T-helper 1 cell treated with Interleukin-12 subunit alpha and Interleukin-12 subunit beta and Interleukin-4 antibody, amounts not matched to agents 30 μg/mL and 1 μg/mL, for 36 hours (primary cell): ENCODE data around the gene ANKFN1.

Experiments used
- H3K27ac Mint-ChIP-seq: one replicate; pipeline ENCODE4 v1.8.0; 2021; ENCODE audit warnings: mild to moderate bottlenecking, mixed read lengths
- H3K27me3 Mint-ChIP-seq: one replicate; pipeline ENCODE4 v1.8.0; 2021; ENCODE audit warnings: low read depth, mixed read lengths
- H3K36me3 Mint-ChIP-seq: one replicate; pipeline ENCODE4 v1.8.0; 2021; ENCODE audit warnings: low read depth, mixed read lengths
- H3K4me1 Mint-ChIP-seq: one replicate; pipeline ENCODE4 v1.8.0; 2021; ENCODE audit warnings: low read depth, mixed read lengths
- H3K4me3 Mint-ChIP-seq: one replicate; pipeline ENCODE4 v1.8.0; 2021; ENCODE audit warnings: mild to moderate bottlenecking, moderate library complexity, mixed read lengths
- H3K9me3 Mint-ChIP-seq: one replicate; pipeline ENCODE4 v1.8.0; 2021; ENCODE audit warnings: mixed read lengths

The ANKFN1 gene

GRCh38 chr17:56158915-56159825 is 5.9 kb downstream of the ANKFN1 start:
- Mint-ChIP-seq H3K27ac (no peak overlapping the region), H3K4me3 (no peak overlapping the region), H3K4me1 (no peaks in the 10 kb centered on the region), H3K9me3 (no peaks in the 10 kb centered on the region), H3K36me3 (no peaks in the 10 kb centered on the region), H3K27me3 (peaks cover 18% of the 10 kb centered on the region)

- peaks cover 18% of the 10 kb centered on the region for H3K27me3 Mint-ChIP-seq
- H3K36me3 Mint-ChIP-seq = no peaks in the 10 kb centered on the region
- H3K27ac Mint-ChIP-seq = no peak overlapping the region
- no peaks in the 10 kb centered on the region for H3K9me3 Mint-ChIP-seq
- no peaks in the 10 kb centered on the region for H3K4me1 Mint-ChIP-seq
- no peak overlapping the region for H3K4me3 Mint-ChIP-seq
Observed at GRCh38 chr17:56159826-56160380, 6.6 kb downstream of the ANKFN1 start.

GRCh38 chr17:56160422-56160821 is 7.1 kb downstream of the ANKFN1 start:
- H3K9me3 Mint-ChIP-seq = no peaks in the 10 kb centered on the region
- H3K27me3 Mint-ChIP-seq = peaks cover 18% of the 10 kb centered on the region
- H3K36me3 Mint-ChIP-seq = no peaks in the 10 kb centered on the region
- no peak overlapping the region for H3K4me3 Mint-ChIP-seq
- no peak overlapping the region for H3K27ac Mint-ChIP-seq
- no peaks in the 10 kb centered on the region for H3K4me1 Mint-ChIP-seq

GRCh38 chr17:56165072-56165641 is 11.9 kb downstream of the ANKFN1 start:
- Mint-ChIP-seq H3K4me1 (no peaks in the 10 kb centered on the region), H3K4me3 (no peak overlapping the region), H3K27ac (no peak overlapping the region), H3K9me3 (no peaks in the 10 kb centered on the region), H3K36me3 (no peaks in the 10 kb centered on the region), H3K27me3 (peaks cover 10% of the 10 kb centered on the region)

- Mint-ChIP-seq H3K27me3 (peaks cover 6% of the 10 kb centered on the region), H3K27ac (no peak overlapping the region), H3K9me3 (no peaks in the 10 kb centered on the region), H3K4me1 (no peaks in the 10 kb centered on the region), H3K4me3 (no peak overlapping the region), H3K36me3 (no peaks in the 10 kb centered on the region)
Observed at GRCh38 chr17:56167491-56167890, 14.2 kb downstream of the ANKFN1 start.

- H3K4me3 Mint-ChIP-seq = no peak overlapping the region
- H3K36me3 Mint-ChIP-seq = no peaks in the 10 kb centered on the region
- peaks cover 3% of the 10 kb centered on the region for H3K27me3 Mint-ChIP-seq
- no peaks in the 10 kb centered on the region for H3K9me3 Mint-ChIP-seq
- H3K27ac Mint-ChIP-seq = no peak overlapping the region
- H3K4me1 Mint-ChIP-seq = no peaks in the 10 kb centered on the region
Observed at GRCh38 chr17:56169621-56170020, 16.3 kb downstream of the ANKFN1 start.

GRCh38 chr17:56171186-56171959 is 18.1 kb downstream of the ANKFN1 start:
- Mint-ChIP-seq H3K27ac (no peak overlapping the region), H3K27me3 (no peaks in the 10 kb centered on the region), H3K4me1 (no peaks in the 10 kb centered on the region), H3K4me3 (no peak overlapping the region), H3K36me3 (no peaks in the 10 kb centered on the region), H3K9me3 (no peaks in the 10 kb centered on the region)

- Mint-ChIP-seq H3K27me3 (no peaks in the 10 kb centered on the region), H3K4me1 (no peaks in the 10 kb centered on the region), H3K27ac (no peak overlapping the region), H3K36me3 (no peaks in the 10 kb centered on the region), H3K9me3 (no peaks in the 10 kb centered on the region), H3K4me3 (no peak overlapping the region)
Observed at GRCh38 chr17:56172517-56172982, 19.3 kb downstream of the ANKFN1 start.

- no peaks in the 10 kb centered on the region for H3K9me3 Mint-ChIP-seq
- no peak overlapping the region for H3K27ac Mint-ChIP-seq
- no peaks in the 10 kb centered on the region for H3K4me1 Mint-ChIP-seq
- H3K36me3 Mint-ChIP-seq = no peaks in the 10 kb centered on the region
- H3K4me3 Mint-ChIP-seq = no peak overlapping the region
- H3K27me3 Mint-ChIP-seq = no peaks in the 10 kb centered on the region
Observed at GRCh38 chr17:56173026-56173425, 19.8 kb downstream of the ANKFN1 start.

GRCh38 chr17:56173958-56174835 is 20.9 kb downstream of the ANKFN1 start:
- H3K27ac Mint-ChIP-seq = no peak overlapping the region
- no peaks in the 10 kb centered on the region for H3K9me3 Mint-ChIP-seq
- H3K27me3 Mint-ChIP-seq = no peaks in the 10 kb centered on the region
- H3K36me3 Mint-ChIP-seq = no peaks in the 10 kb centered on the region
- H3K4me3 Mint-ChIP-seq = no peak overlapping the region
- no peaks in the 10 kb centered on the region for H3K4me1 Mint-ChIP-seq

GRCh38 chr17:56175299-56175955 is 22.2 kb downstream of the ANKFN1 start:
- Mint-ChIP-seq H3K4me3 (no peak overlapping the region), H3K27ac (no peak overlapping the region), H3K27me3 (no peaks in the 10 kb centered on the region), H3K4me1 (no peaks in the 10 kb centered on the region), H3K9me3 (no peaks in the 10 kb centered on the region), H3K36me3 (no peaks in the 10 kb centered on the region)

- no peaks in the 10 kb centered on the region for H3K27me3 Mint-ChIP-seq
- no peaks in the 10 kb centered on the region for H3K9me3 Mint-ChIP-seq
- no peak overlapping the region for H3K27ac Mint-ChIP-seq
- H3K36me3 Mint-ChIP-seq = no peaks in the 10 kb centered on the region
- H3K4me1 Mint-ChIP-seq = no peaks in the 10 kb centered on the region
- no peak overlapping the region for H3K4me3 Mint-ChIP-seq
Observed at GRCh38 chr17:56176091-56176490, 22.8 kb downstream of the ANKFN1 start.

- no peak overlapping the region for H3K4me3 Mint-ChIP-seq
- no peaks in the 10 kb centered on the region for H3K27me3 Mint-ChIP-seq
- H3K36me3 Mint-ChIP-seq = no peaks in the 10 kb centered on the region
- no peaks in the 10 kb centered on the region for H3K4me1 Mint-ChIP-seq
- H3K9me3 Mint-ChIP-seq = no peaks in the 10 kb centered on the region
- no peak overlapping the region for H3K27ac Mint-ChIP-seq
Observed at GRCh38 chr17:56177361-56177760, 24.1 kb downstream of the ANKFN1 start.
